HG03066 (cell line): ENCODE measurements around the gene PWP1.

ENCODE experiments used
- ATAC-seq: cut with Tn5 transposase; IDR thresholded peaks from one replicate; pipeline ENCODE4 v1.9.1; 2021; ENCODE audit warnings: low read depth; ENCODE audit not compliant: unreplicated experiment

The PWP1 gene

GRCh38 chr12:107732365-107732764, 46.8 kb downstream of the PWP1 start:
- no peak for ATAC-seq

- ATAC-seq, result no peak
These were observed 48.5 kb downstream of the PWP1 start for GRCh38 chr12:107734139-107734538.

- ATAC-seq, result no peak
These were observed 50.2 kb downstream of the PWP1 start for GRCh38 chr12:107735763-107736162.

GRCh38 chr12:107736914-107737313, 51.3 kb downstream of the PWP1 start:
- peak; percentile 93 for ATAC-seq

GRCh38 chr12:107748472-107748871, 62.9 kb downstream of the PWP1 start:
- ATAC-seq, result no peak

- ATAC-seq, result no peak
These were observed 63.5 kb downstream of the PWP1 start for GRCh38 chr12:107749083-107749482.

GRCh38 chr12:107759410-107759809, 73.8 kb downstream of the PWP1 start:
- ATAC-seq, result no peak

- peak; percentile 25 for ATAC-seq
These were observed 74.7 kb downstream of the PWP1 start for GRCh38 chr12:107760207-107760808.

- ATAC-seq, result peak; percentile 92
These were observed 75.4 kb downstream of the PWP1 start, which contains the start of gene PRDM4 for GRCh38 chr12:107760809-107761501. TSS of gene PRDM4 (minus strand) at chr12:107761137. CDS start at chr12:107760515, 622 bp downstream.

GRCh38 chr12:107761502-107761904, 75.9 kb downstream of the PWP1 start:
- ATAC-seq, result no peak
